Chondrocyte (in vitro differentiated cells): Measurements from ENCODE around the gene RALGPS1. TPM values are rescaled to one million over a fixed set of nuclear protein-coding genes. Genes with fewer than 3 reads are reported as not detected.

Source experiments
- DNase-seq: peaks from one replicate; pipeline ENCODE4 v3.0.0; 2021; ENCODE audit warnings: mixed read lengths, low spot score
- H3K27ac Mint-ChIP-seq: one replicate; pipeline ENCODE4 v1.8.0; 2021; ENCODE audit warnings: mild to moderate bottlenecking, moderate library complexity, mixed read lengths; ENCODE audit not compliant: unreplicated experiment
- H3K27me3 Mint-ChIP-seq: 2 replicates; pipeline ENCODE4 v1.8.0; 2021; ENCODE audit warnings: low read depth, mixed read lengths
- H3K36me3 Mint-ChIP-seq: 2 replicates; pipeline ENCODE4 v1.8.0; 2021; ENCODE audit warnings: low read depth, mixed read lengths
- H3K4me1 Mint-ChIP-seq: 2 replicates; pipeline ENCODE4 v1.8.0; 2021; ENCODE audit warnings: low read depth, mild to moderate bottlenecking, mixed read lengths
- H3K4me3 Mint-ChIP-seq: one replicate; pipeline ENCODE4 v1.8.0; 2021; ENCODE audit warnings: mild to moderate bottlenecking, moderate library complexity, mixed read lengths; ENCODE audit not compliant: unreplicated experiment
- H3K9me3 Mint-ChIP-seq: 2 replicates; pipeline ENCODE4 v1.8.0; 2021; ENCODE audit warnings: low read depth, mixed read lengths
- total RNA-seq: library from RNA; stranded (reverse); gene quantifications from 3 replicates; pipeline ENCODE4 v1.2.1, GENCODE V29; 2021
- TF ChIP-seq, protein P1 (sequence below): fragments of 200-600 bp; sonication (generic); IDR thresholded peaks from 2 replicates; pipeline ENCODE4 v1.5.0; 2021; ENCODE audit warnings: antibody characterized with exemption, mild to moderate bottlenecking, moderate library complexity

Gene RALGPS1
- total RNA-seq, 1 donor from 2014 or later: 8.1 TPM

DNA sequence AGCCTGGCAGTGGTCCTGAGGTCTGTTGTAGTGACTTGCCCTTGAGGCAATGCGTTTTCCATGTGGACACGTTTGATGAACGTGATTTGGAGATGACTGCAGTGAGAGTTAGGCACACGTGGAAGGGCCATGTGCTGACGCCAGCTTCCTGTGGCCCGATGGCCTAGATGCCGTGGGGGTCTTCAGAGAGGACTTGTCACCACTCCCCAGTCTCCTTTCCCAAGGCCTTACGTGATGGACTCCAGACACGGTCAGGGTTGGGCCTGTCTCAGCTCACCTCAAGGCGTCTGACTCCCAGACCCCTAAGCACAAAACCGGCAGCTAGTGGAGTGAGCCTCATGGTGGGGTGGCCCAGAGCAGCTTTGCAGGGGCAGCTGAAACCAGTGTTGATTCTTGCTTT lies 115.0 kb downstream of the RALGPS1 start:
- Mint-ChIP-seq H3K4me1 (peaks cover 7% of the 10 kb centered on the region), H3K36me3 (no peaks in the 10 kb centered on the region), H3K27ac (no peak overlapping the region), H3K27me3 (no peaks in the 10 kb centered on the region), H3K9me3 (no peaks in the 10 kb centered on the region), H3K4me3 (no peak overlapping the region)
- TF ChIP-seq, protein P1, sequence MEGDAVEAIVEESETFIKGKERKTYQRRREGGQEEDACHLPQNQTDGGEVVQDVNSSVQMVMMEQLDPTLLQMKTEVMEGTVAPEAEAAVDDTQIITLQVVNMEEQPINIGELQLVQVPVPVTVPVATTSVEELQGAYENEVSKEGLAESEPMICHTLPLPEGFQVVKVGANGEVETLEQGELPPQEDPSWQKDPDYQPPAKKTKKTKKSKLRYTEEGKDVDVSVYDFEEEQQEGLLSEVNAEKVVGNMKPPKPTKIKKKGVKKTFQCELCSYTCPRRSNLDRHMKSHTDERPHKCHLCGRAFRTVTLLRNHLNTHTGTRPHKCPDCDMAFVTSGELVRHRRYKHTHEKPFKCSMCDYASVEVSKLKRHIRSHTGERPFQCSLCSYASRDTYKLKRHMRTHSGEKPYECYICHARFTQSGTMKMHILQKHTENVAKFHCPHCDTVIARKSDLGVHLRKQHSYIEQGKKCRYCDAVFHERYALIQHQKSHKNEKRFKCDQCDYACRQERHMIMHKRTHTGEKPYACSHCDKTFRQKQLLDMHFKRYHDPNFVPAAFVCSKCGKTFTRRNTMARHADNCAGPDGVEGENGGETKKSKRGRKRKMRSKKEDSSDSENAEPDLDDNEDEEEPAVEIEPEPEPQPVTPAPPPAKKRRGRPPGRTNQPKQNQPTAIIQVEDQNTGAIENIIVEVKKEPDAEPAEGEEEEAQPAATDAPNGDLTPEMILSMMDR: no peak
- DNase-seq: no peak

- Mint-ChIP-seq H3K27ac (no peak overlapping the region), H3K36me3 (no peaks in the 10 kb centered on the region), H3K9me3 (no peaks in the 10 kb centered on the region), H3K4me3 (no peak overlapping the region), H3K4me1 (peaks cover 20% of the 10 kb centered on the region), H3K27me3 (no peaks in the 10 kb centered on the region)
- DNase-seq: no peak
- TF ChIP-seq, protein P1: no peak
Measured at GRCh38 chr9:127030814-127031740, 116.5 kb downstream of the RALGPS1 start.

DNA sequence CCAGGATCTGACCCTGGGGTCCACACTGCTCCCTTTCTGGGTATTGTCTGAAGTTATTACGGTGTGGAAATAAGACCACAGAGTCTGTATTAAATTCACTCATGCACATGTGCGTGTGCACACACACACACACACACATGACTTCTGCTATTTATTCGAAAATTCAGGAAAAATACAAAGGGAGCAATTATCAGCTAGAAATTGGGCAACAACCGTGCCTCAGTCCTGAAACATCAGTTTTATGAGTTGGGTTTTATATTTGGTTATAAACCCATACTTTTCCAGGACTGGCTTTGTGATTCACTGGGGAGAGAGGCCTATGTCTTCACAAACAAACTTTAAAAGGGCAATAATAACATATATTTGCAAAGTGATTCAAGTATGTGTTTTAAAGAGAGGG lies 117.7 kb downstream of the RALGPS1 start:
- Mint-ChIP-seq H3K9me3 (no peaks in the 10 kb centered on the region), H3K27me3 (no peaks in the 10 kb centered on the region), H3K4me1 (peaks cover 26% of the 10 kb centered on the region), H3K36me3 (no peaks in the 10 kb centered on the region), H3K27ac (no peak overlapping the region), H3K4me3 (no peak overlapping the region)
- TF ChIP-seq, protein P1: no peak
- no peak for DNase-seq

DNA sequence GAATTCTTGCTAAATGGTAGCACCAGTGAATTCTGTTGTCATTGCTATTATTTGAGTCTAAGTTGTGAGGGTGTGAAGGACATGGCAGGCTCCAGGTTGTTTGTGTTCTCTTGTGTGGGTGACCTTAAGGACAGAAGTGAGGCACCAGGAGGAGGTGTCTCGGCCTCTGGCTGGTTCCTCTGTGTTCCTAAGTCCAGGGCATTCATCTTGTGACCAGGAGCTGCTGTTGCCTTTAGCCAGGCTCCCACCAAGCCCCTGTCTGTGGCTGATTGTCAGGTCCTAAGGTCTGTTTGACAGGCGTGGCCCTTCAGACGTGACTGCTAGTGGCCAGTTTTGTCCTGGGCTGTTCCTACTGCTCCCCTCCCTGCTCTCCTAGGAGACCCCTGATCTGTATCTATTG lies 118.5 kb downstream of the RALGPS1 start:
- Mint-ChIP-seq H3K36me3 (no peaks in the 10 kb centered on the region), H3K27me3 (no peaks in the 10 kb centered on the region), H3K4me1 (peaks cover 26% of the 10 kb centered on the region), H3K9me3 (no peaks in the 10 kb centered on the region), H3K27ac (no peak overlapping the region), H3K4me3 (no peak overlapping the region)
- TF ChIP-seq, protein P1: no peak
- no peak for DNase-seq

DNA sequence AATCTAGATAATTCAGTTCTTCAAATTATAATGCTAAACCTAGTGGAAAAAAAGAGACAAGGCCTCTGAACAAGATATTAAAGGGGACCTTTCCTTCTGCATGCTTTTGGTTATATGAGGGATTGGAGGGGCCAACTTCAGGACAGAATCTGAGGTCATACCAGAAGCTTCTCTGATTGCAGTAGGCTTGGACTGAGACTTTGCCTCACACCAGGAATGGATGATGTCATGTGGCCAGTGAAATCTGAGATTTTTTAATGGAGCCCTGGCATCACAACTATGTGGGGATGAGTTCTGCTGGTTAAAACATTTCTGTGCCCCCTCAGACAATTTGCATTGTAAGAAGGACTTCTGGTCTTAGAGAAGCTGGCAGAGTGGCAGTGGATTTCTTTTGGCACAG lies 119.2 kb downstream of the RALGPS1 start:
- TF ChIP-seq, protein P1: no peak
- no peak for DNase-seq
- H3K9me3 Mint-ChIP-seq: no peaks in the 10 kb centered on the region
- H3K27ac Mint-ChIP-seq: no peak overlapping the region
- H3K36me3 Mint-ChIP-seq: no peaks in the 10 kb centered on the region
- no peak overlapping the region for H3K4me3 Mint-ChIP-seq
- H3K4me1 Mint-ChIP-seq: peaks cover 26% of the 10 kb centered on the region
- H3K27me3 Mint-ChIP-seq: no peaks in the 10 kb centered on the region
